Activated CD4-positive, alpha-beta T cell treated with anti-CD3 and anti-CD28 coated beads, Interleukin-2, amount 50 U/mL, for 24 hours (primary cell): ENCODE results near the gene ADAM12.

Source experiments
- DNase-seq, 2 donors: peaks; one replicate each; pipeline ENCODE4 v3.0.0-alpha.2; 2020; ENCODE audit warnings: low read depth in 1 of 2, low spot score in 1 of 2

The ADAM12 gene

GRCh38 chr10:126242397-126243260 is 145.6 kb downstream of the ADAM12 start:
- DNase-seq, result no peak

GRCh38 chr10:126240483-126240882 is 147.8 kb downstream of the ADAM12 start:
- DNase-seq, result no peak

GRCh38 chr10:126239844-126240243 is 148.4 kb downstream of the ADAM12 start:
- no peak for DNase-seq

GRCh38 chr10:126235979-126236851 is 152.1 kb downstream of the ADAM12 start:
- DNase-seq, result no peak

GRCh38 chr10:126235091-126235978 is 152.9 kb downstream of the ADAM12 start:
- no peak for DNase-seq

- no peak for DNase-seq
These were observed 153.6 kb downstream of the ADAM12 start for GRCh38 chr10:126234630-126235029.

GRCh38 chr10:126233182-126234148 is 154.8 kb downstream of the ADAM12 start:
- DNase-seq, result no peak

- DNase-seq, result no peak
These were observed 157.7 kb downstream of the ADAM12 start for GRCh38 chr10:126230587-126230986.

- DNase-seq, result no peak
These were observed 158.6 kb downstream of the ADAM12 start for GRCh38 chr10:126229686-126230085.

- DNase-seq, result no peak
These were observed 160.5 kb downstream of the ADAM12 start for GRCh38 chr10:126227762-126228134.

- DNase-seq, result no peak
These were observed 161.1 kb downstream of the ADAM12 start for GRCh38 chr10:126226988-126227761.

GRCh38 chr10:126226205-126226604 is 162.1 kb downstream of the ADAM12 start:
- no peak for DNase-seq

- no peak for DNase-seq
These were observed 162.6 kb downstream of the ADAM12 start for GRCh38 chr10:126225672-126226008.

GRCh38 chr10:126224967-126225671 is 163.2 kb downstream of the ADAM12 start:
- no peak for DNase-seq

- no peak for DNase-seq
These were observed 164.7 kb downstream of the ADAM12 start for GRCh38 chr10:126223512-126224067.

GRCh38 chr10:126222736-126223511 is 165.4 kb downstream of the ADAM12 start:
- no peak for DNase-seq

- DNase-seq, result no peak
These were observed 166.4 kb downstream of the ADAM12 start for GRCh38 chr10:126221874-126222273.
